HTR-8/SVneo (cell line): ENCODE data around the gene LRIG1.
A peak's percentile ranks its signal among the peaks of the same experiment; 100 is the strongest.
"Not testable (repeated sequence)": the region's sequence is repeated elsewhere in the genome, so short reads cannot be mapped to it uniquely, and the experiment has no call there.

Source experiments
- DNase-seq: peaks from one replicate; pipeline ENCODE4 v3.0.0; 2011; ENCODE audit warnings: low spot score, mixed read lengths; ENCODE audit not compliant: insufficient read length
- FAIRE-seq: peaks from 2 replicates; lab custom pipeline; 2011; peaks lifted over from hg19 to GRCh38; lab: Jason Lieb, UNC

Gene LRIG1

GRCh38 chr3:66427951-66428474 is 72.8 kb downstream of the LRIG1 start:
- FAIRE-seq (no peak), DNase-seq (no peak)

- no peak for FAIRE-seq
- DNase-seq, result no peak
Observed at GRCh38 chr3:66427352-66427751, 73.5 kb downstream of the LRIG1 start.

GRCh38 chr3:66426135-66426534 is 74.7 kb downstream of the LRIG1 start:
- DNase-seq (no peak), FAIRE-seq (no peak)

GRCh38 chr3:66425576-66426114 is 75.2 kb downstream of the LRIG1 start:
- DNase-seq (no peak), FAIRE-seq (no peak)

- DNase-seq (no peak), FAIRE-seq (no peak)
Observed at GRCh38 chr3:66425032-66425431, 75.8 kb downstream of the LRIG1 start.

- no peak for FAIRE-seq
- DNase-seq, result no peak
Observed at GRCh38 chr3:66423791-66424190, 77.0 kb downstream of the LRIG1 start.

- not testable (repeated sequence) for FAIRE-seq, DNase-seq
Observed at GRCh38 chr3:66421893-66422292, 78.9 kb downstream of the LRIG1 start.

GRCh38 chr3:66421144-66421543 is 79.7 kb downstream of the LRIG1 start:
- DNase-seq, FAIRE-seq: not testable (repeated sequence)

GRCh38 chr3:66419036-66419435 is 81.8 kb downstream of the LRIG1 start:
- no peak for FAIRE-seq

GRCh38 chr3:66418475-66418931 is 82.3 kb downstream of the LRIG1 start:
- no peak for DNase-seq
- no peak for FAIRE-seq

More at GRCh38 chr3:66419036-66419435, 81.8 kb downstream of the LRIG1 start:
- DNase-seq, result no peak

GRCh38 chr3:66416556-66417304 is 84.1 kb downstream of the LRIG1 start:
- no peak for DNase-seq
- FAIRE-seq, result no peak

GRCh38 chr3:66415867-66416428 is 84.9 kb downstream of the LRIG1 start:
- no peak for FAIRE-seq

GRCh38 chr3:66414846-66415245 is 86.0 kb downstream of the LRIG1 start:
- no peak for DNase-seq
- FAIRE-seq, result no peak

More at GRCh38 chr3:66415867-66416428, 84.9 kb downstream of the LRIG1 start:
- no peak for DNase-seq

GRCh38 chr3:66413151-66413751 is 87.6 kb downstream of the LRIG1 start:
- peak; percentile 36 for DNase-seq
- FAIRE-seq, result peak; percentile 51

GRCh38 chr3:66411961-66412887 is 88.6 kb downstream of the LRIG1 start:
- DNase-seq (no peak), FAIRE-seq (peak; percentile 94)

GRCh38 chr3:66411474-66411873 is 89.3 kb downstream of the LRIG1 start:
- FAIRE-seq, result no peak

GRCh38 chr3:66410976-66411375 is 89.8 kb downstream of the LRIG1 start:
- DNase-seq (no peak), FAIRE-seq (no peak)

More at GRCh38 chr3:66411474-66411873, 89.3 kb downstream of the LRIG1 start:
- DNase-seq, result no peak

- FAIRE-seq (peak; percentile 75), DNase-seq (no peak)
Observed at GRCh38 chr3:66409771-66410754, 90.8 kb downstream of the LRIG1 start.
